ENCODE data around the gene CLEC1A.

DNA sequence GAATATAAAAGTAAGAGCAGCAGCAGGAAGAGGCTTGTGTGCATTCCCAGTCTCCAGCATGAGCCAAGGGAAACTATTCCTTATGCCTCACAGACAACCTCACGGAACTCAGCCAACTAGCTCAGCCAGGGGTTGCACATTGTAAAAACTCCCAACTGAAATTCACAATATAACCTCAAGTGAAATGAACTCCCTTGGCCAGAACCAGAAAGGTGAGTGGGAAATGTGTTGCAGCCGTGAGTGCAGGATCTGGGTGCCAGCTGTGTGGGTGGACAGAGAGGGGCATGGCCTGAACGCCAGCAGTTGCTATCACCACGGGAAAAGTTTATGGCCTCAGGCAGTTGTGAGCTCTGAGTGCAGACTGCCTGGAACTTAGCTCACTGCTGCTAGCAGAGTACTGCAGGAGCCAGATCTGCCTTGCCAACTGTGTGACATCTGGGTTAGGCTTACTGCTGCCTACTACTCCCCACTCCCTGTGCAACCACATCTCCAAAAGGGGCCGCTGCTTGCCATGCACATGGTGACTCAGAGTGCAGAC, 2.3 kb upstream of the CLEC1A start:
- TF ChIP-seq ZNF274 (IDR thresholded peaks at IDR 0.05; ENCODE audit: low read depth, low read length) (no peak), YY1 (IDR thresholded peaks at IDR 0.05; ENCODE audit: insufficient read depth, insufficient read length) (no peak)
